NCI-H2107 treated with DMSO at 0.1 percent for 48 hours (cell line): Measurements from ENCODE around the gene ITIH1.
"Not testable (repeated sequence)": the region's sequence is repeated elsewhere in the genome, so short reads cannot be mapped to it uniquely, and the experiment has no call there.

Experiments used
- DNase-seq: peaks from one replicate; lab custom pipeline; 2025; ENCODE audit not compliant: unreplicated experiment; lab: John Stamatoyannopoulos, UW

The ITIH1 gene

GRCh38 chr3:52774901-52775864 is 2.2 kb upstream of the ITIH1 start:
- DNase-seq = peak; percentile 18

- no peak for DNase-seq
Observed at GRCh38 chr3:52775877-52776276, 1.5 kb upstream of the ITIH1 start.

GRCh38 chr3:52776486-52776885 is 913 bp upstream of the ITIH1 start:
- DNase-seq = not testable (repeated sequence)

- DNase-seq = no peak
Observed at GRCh38 chr3:52777959-52778805, 783 bp downstream of the ITIH1 start.

GRCh38 chr3:52779011-52779836 is 1.8 kb downstream of the ITIH1 start:
- no peak for DNase-seq

- DNase-seq = no peak
Observed at GRCh38 chr3:52779837-52780585, 2.6 kb downstream of the ITIH1 start.

GRCh38 chr3:52781741-52782140 is 4.3 kb downstream of the ITIH1 start:
- no peak for DNase-seq

- no peak for DNase-seq
Observed at GRCh38 chr3:52782412-52783210, 5.2 kb downstream of the ITIH1 start.

GRCh38 chr3:52783211-52783555 is 5.8 kb downstream of the ITIH1 start:
- no peak for DNase-seq

GRCh38 chr3:52784021-52784621 is 6.7 kb downstream of the ITIH1 start:
- no peak for DNase-seq

- no peak for DNase-seq
Observed at GRCh38 chr3:52784931-52785590, 7.7 kb downstream of the ITIH1 start.

- DNase-seq = no peak
Observed at GRCh38 chr3:52786330-52787215, 9.2 kb downstream of the ITIH1 start.

GRCh38 chr3:52787246-52787645 is 9.8 kb downstream of the ITIH1 start:
- DNase-seq = no peak

- no peak for DNase-seq
Observed at GRCh38 chr3:52787672-52788625, 10.6 kb downstream of the ITIH1 start.

- DNase-seq = no peak
Observed at GRCh38 chr3:52788890-52789745, 11.7 kb downstream of the ITIH1 start.

- DNase-seq = no peak
Observed at GRCh38 chr3:52789746-52790040, 12.3 kb downstream of the ITIH1 start.
